ENCODE data around the gene TDRD3.
"Not testable (repeated sequence)": the region's sequence is repeated elsewhere in the genome, so short reads cannot be mapped to it uniquely, and the experiment has no call there.

Gene TDRD3

GRCh38 chr13:60398379-60398891 is 1.4 kb downstream of the TDRD3 start:
- DNase-seq = no peak

GRCh38 chr13:60398907-60399589 is 2.0 kb downstream of the TDRD3 start:
- no peak for DNase-seq

- DNase-seq = no peak
These were observed 5.0 kb downstream of the TDRD3 start for GRCh38 chr13:60402022-60402421.

GRCh38 chr13:60407095-60407494 is 10.1 kb downstream of the TDRD3 start:
- DNase-seq = no peak

- DNase-seq = not testable (repeated sequence)
These were observed 10.8 kb downstream of the TDRD3 start for GRCh38 chr13:60407852-60408251.

GRCh38 chr13:60409574-60410292 is 12.7 kb downstream of the TDRD3 start:
- DNase-seq = not testable (repeated sequence)

- no peak for DNase-seq
These were observed 13.3 kb downstream of the TDRD3 start for GRCh38 chr13:60410299-60410698.

GRCh38 chr13:60411464-60411863 is 14.4 kb downstream of the TDRD3 start:
- DNase-seq = no peak

- no peak for DNase-seq
These were observed 15.0 kb downstream of the TDRD3 start for GRCh38 chr13:60411983-60412382.

GRCh38 chr13:60412909-60413616 is 16.0 kb downstream of the TDRD3 start:
- no peak for DNase-seq

GRCh38 chr13:60414177-60414576 is 17.2 kb downstream of the TDRD3 start:
- no peak for DNase-seq

GRCh38 chr13:60417734-60418133 is 20.7 kb downstream of the TDRD3 start:
- no peak for DNase-seq

GRCh38 chr13:60418954-60419353 is 21.9 kb downstream of the TDRD3 start:
- DNase-seq = no peak

GRCh38 chr13:60425332-60425731 is 28.3 kb downstream of the TDRD3 start:
- no peak for DNase-seq

- DNase-seq = no peak
These were observed 29.1 kb downstream of the TDRD3 start for GRCh38 chr13:60426075-60426474.

GRCh38 chr13:60427285-60427684 is 30.3 kb downstream of the TDRD3 start:
- no peak for DNase-seq

- peak in 2 of 58 donors; percentile 4 to 31 for DNase-seq
These were observed 34.2 kb downstream of the TDRD3 start for GRCh38 chr13:60431108-60431700.

GRCh38 chr13:60433505-60433904 is 36.5 kb downstream of the TDRD3 start:
- no peak for DNase-seq

GRCh38 chr13:60435762-60436374 is 38.8 kb downstream of the TDRD3 start:
- no peak for DNase-seq

- no peak for DNase-seq
These were observed 42.2 kb downstream of the TDRD3 start for GRCh38 chr13:60439201-60439600.

GRCh38 chr13:60441761-60442160 is 44.7 kb downstream of the TDRD3 start:
- DNase-seq = no peak
